GM21526 (cell line): ENCODE measurements around the gene ACAD8.

Experiments used
- ATAC-seq: cut with Tn5 transposase; IDR thresholded peaks from one replicate; pipeline ENCODE4 v1.9.1; 2021; ENCODE audit warnings: moderate library complexity; ENCODE audit not compliant: unreplicated experiment, low FRiP score

ACAD8 gene

DNA sequence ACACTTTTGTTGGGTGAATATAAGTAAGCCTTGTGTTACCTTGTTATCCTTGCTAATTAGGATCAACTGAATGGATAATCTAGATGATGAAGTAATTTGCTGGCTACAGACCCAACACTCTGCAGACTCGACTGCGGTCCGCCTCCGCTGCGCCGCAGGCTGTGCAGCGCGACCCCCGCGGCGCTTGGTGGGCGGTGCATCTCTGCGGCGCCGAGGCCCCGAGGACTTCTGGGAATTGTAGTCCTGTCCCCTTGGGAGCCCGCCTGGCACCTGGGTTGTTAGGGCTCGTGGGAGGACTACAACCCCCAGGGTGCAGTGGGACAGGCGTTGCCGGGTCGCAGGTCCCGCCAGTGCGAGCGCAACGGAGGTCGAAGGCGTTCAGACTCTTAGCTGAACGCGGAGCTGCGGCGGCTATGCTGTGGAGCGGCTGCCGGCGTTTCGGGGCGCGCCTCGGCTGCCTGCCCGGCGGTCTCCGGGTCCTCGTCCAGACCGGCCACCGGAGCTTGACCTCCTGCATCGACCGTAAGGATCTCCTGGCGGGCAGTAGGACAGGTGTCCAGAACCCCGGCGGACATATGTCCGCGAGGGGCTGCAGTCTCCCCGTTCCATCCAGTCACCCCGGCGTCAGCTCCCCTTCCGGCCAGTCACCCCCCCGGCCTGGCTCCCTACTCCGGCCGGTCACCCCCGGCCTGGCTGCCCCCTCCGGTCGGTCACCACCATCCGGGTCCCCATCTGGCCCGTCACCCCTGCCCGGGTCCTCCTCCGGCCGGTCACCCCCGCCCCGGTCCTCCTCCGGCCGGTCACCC is at the start of gene ACAD8, which contains the start of gene THYN1:
ACAD8 (plus strand) TSS at position 381 of the 806 bp plus-strand sequence; CDS start at position 414, 33 bp downstream.
THYN1 (minus strand) TSS at position 165 of the 806 bp plus-strand sequence. CDS start 470 bp downstream, outside the sequence.
- ATAC-seq: peak; percentile 99

DNA sequence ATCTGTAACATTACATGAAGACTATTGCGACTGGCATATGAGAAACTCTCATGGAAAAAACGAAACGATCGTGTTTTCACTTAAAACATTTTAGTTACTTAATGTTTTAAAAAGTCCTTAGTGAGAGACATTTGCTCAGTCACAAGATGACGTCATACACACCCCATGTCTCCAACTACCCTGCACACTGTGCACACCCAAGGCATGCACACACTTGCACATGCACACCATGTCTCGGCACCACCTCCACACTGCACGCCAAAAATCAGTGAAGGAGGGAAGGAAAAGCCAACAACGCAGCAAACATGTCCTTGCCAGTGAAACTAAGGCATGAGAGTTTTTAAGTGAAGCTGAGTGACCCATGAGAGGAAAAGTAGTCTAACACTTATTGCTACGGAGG is 47.6 kb upstream of the ACAD8 start:
- ATAC-seq: no peak

DNA sequence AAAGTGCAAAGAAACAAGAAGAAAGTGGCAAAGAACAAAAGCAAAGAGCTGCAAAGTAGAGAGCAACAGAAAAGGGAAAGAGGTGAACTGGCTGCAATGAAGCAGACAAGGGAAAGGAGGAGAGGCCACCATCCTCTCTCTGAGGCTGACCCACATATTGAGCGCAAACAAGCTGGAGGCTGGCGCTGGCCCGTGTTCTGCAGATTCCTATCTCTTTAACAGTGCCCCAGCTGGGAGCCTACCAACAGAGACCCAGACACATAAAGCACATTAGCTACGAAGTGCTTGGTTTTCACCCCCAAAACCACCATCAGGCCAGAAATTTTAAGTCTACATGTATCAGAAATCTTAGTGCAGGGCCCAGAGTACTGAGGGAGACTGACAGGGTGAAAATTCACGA is 47.2 kb upstream of the ACAD8 start:
- ATAC-seq: no peak

DNA sequence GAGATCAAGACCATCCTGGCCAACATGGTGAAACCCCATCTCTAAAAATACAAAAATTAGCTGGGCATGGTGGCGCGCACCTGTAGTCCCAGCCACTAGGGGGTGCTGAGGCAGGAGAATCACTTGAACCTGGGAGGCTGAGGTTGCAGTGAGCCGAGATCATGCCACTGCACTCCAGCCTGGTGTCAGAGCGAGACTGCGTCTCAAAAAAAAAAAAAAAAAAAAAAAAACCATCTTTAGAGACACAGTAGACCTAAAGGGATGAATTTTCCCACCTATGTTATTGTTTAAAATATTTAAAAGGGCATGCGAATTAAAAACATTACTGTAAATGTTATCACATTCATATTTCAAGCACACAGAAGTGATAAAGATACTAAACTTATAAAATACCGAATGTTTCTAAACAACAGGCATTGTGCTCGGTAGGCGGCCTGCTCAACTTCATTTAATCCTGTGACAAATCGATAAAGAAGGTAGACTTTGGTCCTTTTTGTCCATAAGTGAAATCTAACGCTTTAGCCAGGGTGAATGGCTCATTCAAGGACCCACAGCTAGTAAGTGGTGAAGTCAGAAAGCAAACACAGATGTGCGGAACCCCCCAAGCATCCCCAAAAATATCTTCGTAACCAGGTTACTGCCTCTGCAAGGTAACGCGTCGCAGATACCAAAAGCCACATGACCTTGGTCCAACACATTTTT is 45.7 kb upstream of the ACAD8 start:
- no peak for ATAC-seq

DNA sequence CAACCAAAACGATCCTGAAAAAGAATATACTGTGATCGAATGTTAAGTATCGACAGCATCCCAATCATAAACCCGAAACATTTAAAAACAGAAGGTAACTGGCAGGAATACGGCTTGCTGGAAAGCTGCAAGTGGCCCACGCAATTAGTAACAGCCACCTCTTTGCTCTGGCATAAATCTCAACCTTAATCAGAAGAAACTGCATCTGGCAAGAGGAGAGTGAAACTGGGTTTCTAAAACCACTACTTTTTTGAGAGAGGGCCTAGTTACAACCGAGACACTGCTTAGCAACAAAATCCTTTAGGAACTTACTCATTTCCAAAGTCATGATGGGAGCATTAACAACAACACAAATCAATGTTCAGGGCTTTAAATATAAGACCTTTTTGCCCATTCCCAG is 37.5 kb upstream of the ACAD8 start:
- ATAC-seq: no peak

DNA sequence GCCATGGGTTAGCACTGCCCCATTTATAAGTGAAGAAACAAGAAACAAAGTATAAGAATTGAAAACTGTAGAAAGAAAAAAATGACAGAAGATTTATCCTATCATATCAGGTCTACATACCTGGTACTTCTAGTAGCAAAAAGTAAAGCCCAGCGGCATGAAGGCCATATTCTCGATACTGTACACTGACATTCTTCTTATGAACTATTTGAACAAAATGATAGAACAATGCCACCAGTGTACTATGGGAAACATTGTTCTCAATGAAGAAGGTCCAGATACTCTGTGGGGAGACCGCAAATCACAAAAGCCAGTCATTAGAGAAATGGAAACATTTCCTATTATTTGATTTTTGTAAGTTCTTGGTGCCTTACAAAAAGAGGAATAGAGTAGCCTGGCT is 36.6 kb upstream of the ACAD8 start:
- ATAC-seq: no peak

DNA sequence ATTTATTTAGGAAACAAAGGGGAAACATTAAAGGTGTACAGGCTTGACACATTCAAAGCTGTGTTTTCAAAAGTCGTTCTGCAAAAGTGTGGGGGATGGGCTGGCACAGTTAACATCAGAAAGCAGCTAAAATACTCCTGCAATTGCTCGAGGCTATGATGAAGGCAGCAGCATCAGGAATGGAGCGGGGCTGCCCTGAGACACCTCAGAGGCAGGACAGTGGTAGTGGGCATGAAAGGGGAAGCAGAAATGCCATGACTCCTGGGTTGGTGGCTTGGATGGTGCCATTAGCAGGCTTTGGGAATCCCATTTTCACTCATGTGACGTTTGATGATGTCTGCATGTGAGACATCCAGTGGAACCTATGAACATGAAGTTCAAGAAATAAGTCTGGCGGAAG is 30.2 kb upstream of the ACAD8 start:
- ATAC-seq: no peak

DNA sequence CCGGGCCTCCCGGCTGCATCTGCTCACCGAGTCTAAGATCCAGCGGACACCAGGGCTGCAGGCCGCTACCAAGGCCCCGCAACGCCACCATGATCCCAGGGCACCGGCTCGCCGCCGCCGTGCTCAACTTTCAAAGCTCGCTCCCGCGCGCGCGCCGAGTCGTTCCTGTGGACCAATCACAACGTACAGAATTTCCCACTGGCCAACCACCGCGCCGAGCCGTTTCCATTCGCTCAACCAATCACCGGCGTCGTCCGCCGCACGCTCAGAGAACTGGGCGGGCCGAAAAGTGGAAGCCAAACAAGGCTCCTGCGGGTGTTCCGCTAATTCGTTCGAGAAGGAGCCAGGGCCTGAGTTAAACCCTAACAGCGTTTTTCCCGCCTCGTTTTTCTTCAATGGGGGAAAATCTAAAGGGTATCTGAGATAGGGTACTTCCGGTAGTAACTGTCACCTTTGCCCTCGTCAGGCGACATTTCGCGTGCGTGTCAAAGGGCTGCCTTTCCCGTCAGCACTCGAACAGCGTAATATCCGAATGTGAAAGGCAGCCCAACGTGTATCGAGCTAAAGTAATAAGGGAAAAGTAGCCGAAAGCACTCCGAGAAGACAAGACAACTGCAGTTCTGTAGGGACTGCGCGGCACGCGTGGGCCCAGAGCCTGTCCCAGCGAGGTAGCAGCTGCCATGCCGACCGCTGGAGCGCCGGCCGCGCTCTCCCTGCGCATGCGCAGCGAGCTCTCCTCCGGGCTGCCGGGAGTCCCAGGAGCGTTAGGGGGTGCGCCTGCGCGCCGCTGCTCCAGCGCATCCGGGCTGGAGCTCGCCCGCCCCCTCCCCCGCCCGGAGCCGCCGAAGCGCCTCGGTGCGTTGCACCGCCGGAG is 29.3 kb upstream of the ACAD8 start, which contains the start of the genes NCAPD3 and VPS26B:
NCAPD3 (minus strand) TSS at position 132 of the 874 bp plus-strand sequence; CDS start at position 91, 41 bp downstream.
VPS26B (plus strand) TSS at position 836 of the 874 bp plus-strand sequence. CDS start 452 bp downstream, outside the sequence.
- peak; percentile 83 for ATAC-seq

DNA sequence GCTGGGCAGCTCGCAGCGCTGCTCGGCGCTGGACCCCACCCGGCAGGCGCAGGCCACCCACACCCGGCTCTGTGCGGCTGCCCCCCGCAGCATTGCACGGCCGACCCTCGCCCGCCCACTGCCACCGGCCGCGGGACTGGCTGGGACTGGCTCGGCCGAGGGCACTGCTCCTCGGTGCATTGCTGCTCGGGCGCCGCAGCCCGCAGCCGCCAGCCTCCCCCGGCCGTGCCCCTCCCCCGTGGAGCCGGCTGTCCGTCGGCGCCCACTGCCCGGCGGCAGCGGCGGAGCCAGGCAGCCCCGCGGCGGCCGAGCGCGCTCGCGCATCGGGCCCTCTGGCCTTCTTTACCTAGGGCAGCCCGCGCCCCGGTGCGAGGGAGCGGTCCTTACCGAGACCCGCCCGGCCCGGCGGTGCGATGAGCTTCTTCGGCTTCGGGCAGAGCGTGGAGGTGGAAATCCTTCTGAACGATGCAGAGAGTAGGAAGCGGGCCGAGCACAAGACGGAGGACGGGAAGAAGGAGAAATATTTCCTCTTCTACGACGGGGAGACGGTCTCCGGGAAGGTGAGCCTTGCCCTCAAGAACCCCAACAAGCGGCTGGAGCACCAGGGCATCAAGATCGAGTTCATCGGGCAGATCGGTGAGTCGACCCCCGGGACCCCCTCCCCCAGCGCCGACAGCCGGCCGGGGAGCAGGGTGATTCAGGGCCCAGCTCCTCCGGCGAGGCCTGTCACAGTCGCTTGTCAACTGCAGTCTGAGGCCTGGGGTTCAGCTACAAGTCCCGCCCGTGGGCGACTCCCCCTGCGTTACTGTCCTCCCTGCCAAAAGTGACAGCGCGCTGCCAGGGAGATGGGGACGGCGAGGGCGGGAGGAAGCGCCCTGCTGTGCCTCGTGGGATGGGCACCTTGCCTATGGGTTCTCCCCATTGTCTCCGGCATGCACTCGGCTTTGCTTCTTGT is 28.4 kb upstream of the ACAD8 start:
- ATAC-seq: peak; percentile 18

DNA sequence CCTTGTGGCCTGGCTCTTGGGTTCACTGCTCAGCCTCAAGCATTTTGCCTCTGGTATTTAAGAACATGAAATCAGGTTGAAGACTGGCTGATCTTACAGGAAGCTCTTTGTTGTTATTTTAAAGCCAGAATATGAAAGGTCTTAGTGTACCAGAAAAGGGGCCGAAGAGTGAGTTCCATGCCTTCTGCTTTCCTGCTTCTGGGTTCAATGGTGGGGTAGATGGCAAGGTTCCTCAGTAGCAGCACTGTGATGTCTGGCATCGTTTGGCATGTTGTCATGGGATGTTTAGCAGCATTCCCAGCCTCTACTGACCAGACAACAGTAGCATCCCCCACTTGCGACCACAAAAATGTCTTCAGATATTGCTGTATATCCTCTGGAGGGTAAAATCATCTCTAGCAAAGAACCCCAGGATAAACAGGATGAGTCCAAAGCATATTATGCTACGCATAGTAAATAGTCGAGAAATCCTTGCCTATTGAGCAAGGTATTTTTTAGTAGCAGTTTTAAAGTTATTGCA is 26.5 kb upstream of the ACAD8 start:
- no peak for ATAC-seq

DNA sequence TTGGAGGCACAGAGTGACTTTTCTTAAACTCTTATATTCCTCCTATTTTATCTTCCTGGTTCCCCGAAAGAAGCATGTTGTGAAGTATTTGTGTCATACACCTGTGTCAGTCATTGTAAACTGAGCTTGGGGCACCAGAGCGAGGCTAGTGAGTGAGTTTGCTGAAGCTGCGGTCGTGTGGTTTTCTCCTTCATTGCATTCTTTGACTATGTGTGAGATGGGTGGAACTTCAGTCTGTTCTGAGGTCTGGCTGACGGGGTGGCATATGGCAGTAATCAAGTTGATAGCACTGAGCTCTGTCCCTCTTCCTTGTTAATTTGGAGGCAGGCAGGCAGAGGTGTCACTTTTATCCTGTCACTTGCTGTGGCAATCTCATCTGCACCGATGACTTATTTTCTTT is 24.7 kb upstream of the ACAD8 start:
- ATAC-seq: peak; percentile 48

DNA sequence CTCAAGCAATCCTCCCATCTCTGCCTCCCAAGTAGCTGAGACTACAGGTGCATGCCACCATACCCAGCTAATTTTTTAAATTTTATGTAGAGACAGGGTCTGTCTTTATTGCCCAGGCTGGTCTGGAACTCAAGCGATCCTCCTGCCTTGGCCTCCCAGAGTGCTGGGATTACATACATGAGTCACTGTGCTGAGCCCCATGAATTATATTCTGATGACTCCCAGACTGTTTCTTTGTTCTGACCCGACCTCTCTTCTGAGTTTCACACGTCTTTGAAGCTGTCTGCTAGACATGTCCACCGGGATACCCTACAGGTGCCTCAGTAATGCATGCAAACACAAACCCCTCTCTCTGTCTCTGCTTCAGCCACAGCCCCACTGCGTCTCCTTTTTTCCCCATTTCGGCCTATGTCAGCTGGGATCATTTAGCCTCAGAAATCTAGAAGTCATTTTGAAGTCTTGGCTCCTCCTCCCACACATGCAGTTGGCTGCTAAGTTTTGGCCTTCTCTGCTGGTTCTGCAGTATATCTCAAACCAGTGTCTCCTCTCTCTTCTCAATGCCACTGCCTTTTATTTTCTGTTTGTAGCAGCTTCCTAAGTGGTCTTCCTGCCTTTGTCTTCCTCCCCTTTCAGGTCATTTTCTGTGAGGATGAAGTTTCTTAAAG is 24.1 kb upstream of the ACAD8 start:
- ATAC-seq: no peak

DNA sequence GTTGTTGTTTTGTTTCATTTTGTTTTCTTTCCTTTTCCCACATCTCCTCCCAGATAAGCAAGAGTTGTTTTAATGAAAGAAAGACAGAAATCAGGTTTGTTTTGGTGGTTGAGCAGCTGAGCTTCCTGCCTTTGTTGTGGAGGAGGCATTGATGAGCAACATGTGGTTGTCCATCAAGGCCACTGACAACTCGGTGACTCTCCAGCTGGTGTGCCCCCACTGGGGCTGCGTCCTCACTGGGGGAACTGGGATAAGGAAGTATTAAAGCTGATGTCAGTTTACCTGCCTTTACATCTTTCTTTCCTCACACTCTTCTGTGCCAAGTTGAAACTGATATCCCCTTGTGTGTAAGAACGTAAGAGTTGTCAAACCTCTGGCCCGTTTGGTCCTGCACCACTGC is 23.0 kb upstream of the ACAD8 start:
- no peak for ATAC-seq

DNA sequence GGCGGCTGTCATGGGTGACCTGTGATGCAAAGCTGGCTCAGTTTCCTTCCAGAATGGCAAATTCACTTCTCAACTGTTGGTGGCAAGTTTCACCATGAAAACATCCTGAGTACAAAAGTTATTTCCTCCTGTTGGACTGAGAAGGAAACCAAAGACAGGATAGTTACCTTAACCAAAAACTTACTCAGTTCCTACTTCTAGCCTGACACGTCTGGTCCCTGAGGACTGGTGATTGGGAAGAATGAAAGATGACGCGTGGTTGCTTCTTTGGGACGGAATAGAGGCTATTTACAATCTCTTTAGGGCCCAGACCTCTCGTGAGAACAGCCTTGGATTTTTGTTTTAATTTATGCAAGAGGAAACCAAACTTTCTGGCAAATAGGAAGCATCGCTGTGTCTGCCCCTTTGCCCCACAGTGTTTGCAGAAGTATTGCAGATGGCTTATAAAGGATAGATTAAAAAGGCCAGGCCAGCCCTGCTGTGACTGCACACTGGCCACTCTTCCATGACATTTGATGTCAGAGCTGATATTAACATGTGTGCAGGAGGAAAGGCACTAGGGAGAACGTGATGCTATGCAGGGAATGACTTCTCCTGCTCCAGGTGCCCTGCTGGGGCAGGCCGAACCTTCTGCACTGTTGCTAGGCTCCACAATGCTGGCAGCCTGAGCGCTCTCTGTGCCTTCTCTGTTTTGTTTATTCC is 21.3 kb upstream of the ACAD8 start:
- ATAC-seq: no peak

DNA sequence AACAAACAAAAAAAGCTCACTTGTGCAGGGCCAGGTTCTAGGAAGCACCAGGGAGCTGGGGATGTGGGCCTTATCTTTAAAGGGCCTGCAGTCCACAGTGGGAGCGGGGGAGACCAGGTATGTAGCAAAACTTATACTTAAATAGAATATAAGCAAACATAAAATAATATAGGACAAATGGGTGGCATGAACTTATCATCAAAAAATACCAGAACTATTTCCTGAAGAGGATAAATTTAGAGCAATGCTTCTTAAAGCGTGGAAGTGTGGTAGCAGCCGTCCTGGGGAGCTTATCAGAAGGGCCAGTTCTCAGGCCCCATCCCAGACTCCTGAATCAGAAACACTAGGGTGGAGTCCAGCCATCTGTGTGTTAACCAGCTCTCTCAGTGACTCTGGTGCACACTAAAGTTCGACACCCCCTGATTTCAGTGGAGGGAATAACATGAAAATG is 19.6 kb upstream of the ACAD8 start:
- ATAC-seq: no peak

DNA sequence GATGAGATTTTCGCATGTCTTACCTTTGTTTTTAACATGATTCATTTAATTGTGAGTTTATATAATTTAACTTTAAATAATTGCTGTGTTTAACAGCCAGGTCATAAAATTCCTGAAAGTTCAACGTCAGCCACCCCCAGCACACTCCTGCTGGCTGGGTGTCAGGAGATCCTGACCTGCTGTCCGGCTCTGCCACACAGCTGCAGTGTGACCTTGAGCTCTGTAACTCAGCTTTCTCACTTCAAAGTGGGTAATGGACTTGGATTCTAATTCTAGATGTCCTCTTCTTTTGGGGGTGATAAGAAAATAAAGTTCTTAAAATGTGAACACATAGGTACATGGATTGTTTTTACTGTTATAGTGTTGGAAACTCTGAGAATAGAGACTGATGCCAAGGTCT is 18.0 kb upstream of the ACAD8 start:
- no peak for ATAC-seq

DNA sequence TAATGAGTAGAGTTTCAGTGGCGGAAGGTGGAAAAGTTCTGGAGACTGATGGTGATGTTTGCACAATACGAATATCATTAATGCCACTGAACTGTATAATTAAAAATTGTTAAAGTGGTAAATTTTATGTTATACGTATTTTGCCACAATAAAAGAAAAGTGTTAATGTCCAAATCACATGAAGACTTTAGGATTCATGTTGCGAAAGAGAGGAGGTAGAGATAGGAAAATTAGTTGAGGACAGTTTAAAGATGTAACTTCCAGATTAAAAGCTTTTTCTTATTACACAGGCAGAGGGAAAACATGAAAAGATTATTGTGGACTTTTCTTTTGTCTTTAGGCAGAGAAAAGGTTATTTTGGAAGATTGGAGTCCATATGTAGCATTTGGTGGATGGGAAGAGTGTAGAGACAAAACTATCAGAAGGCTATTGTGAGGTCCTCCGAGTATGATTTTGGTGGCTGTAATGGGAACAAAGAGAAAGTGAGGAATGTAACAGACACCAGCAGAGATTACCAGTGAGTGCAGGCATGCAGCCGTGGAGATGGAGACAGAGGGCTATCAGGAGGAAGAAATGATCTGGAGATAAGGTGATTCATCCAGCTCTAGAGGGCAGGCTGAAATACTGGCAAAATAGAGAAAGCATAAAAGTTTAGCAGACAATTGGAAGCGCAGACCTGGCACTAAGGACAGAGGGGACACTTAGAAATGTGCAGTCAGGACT is 16.4 kb upstream of the ACAD8 start:
- ATAC-seq: no peak
